Measurements from ENCODE around the gene GALNT2.

GALNT2 gene

DNA sequence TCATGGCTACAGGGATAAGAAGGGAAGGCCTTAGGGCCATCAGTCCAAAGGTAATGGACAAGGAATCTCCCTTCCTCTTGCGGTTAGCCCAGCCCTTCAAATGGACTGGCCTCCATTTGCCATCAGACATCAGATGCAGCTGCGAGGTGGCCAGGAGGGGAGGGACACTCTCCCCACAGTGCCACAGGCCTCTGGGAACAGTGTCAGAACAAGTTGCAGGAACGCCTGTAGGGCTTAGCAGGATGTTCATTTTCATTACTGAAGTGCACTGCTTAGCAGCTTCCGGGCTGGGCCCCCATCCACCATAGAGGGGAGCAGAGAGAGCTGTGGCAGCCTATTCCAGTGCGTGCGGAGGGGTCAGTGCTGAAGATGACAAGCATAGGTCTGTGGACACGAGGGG lies 127.5 kb downstream of the GALNT2 start:
- DNase-seq, result no peak

DNA sequence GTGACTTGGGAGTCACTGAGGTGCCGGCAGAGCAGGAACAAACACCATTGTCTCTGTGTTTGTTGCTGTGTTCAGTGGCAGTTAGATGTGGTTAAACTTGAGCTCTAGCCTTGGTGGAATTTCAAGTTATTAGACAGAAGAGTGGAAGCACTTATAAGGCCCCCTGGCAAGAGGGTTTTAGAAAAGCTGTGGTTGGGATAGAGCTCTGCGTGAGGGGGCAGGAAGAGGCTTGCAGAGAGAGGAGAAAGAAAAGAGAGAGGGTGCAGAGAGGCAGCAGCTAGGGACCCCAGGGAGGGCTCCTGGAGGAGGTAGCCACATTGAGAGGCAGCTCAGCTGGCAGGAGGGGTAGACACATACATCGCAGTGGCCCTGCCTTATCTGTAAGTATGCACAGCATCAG lies 128.2 kb downstream of the GALNT2 start:
- DNase-seq, result no peak

DNA sequence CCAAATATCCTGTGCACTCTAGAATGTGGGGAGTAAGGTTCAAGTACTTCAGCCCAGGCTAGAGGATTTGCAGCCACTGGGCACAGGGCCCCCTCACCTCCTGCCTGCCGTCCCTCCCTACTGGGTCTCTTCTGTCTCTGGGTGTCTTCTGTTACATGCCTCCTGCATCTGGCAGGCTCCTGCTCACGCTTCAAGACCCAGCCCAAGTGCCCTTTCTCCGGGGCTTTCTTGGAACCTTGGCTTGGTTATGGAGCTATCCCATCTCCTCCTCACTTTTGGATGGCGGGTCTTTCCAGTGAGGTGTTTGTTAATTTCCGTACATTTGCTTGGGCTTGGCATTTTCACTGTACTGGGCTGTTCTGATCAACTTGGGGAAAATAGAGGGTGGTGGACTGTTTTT lies 129.0 kb downstream of the GALNT2 start:
- no peak for DNase-seq

DNA sequence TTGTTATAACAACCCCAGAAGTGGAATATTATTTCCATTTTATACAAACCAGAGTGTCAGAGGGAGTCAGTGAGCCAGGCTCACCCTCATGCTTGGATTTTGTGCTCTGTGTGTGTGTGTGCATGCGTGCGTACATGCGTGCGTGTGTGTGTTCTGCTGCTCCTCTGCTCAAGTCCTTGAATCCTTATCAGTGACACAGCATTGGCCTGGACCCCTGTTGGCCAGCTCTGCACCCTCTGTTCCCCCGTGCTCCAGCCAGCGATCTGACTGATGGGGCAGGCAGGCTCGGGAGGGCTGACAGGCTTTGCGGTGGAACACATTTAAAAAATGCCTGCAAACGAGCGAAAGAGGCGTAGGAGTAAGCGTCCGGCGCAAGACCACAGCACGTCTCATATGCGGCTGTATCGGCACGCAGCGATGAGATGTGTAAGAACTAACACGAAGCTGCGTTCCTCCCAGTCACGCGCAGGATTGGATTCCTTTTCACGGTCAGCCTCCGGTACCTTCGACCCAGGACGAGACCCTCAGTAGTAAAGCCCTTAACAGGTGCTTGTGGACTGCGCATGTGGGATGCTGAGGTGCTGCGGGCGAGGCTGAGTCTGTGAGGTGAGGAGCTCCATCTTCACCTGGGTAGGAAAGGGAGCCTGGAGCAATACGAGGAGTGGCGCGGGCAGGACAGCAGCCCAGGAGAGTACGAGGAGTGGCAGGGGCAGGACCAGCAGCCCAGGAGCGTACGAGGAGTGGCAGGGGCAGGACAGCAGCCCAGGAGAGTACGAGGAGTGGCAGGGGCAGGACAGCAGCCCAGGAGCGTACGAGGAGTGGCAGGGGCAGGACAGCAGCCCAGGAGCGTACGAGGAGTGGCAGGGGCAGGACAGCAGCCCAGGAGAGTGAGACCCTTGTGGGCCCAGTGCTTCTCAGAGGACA lies 130.9 kb downstream of the GALNT2 start:
- DNase-seq, result no peak

DNA sequence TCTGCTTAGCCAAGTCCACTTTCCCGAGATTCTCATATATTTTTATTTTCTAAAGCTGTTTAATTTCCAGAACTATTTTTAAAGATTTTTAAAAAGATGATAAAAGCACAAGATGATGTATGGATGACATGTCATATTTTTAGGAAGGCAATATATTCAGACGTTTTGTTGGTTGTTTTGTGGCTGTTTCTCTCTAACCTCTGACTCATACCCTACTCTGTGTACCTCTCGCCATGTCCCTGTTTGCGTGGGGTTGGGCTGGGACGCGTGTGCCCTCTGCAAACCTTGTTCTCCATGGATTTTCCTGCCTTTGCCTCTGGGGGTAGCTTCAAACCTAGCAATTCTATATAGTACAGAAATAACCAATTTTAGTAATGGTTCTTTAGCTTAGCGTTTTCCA lies 132.0 kb downstream of the GALNT2 start:
- no peak for DNase-seq

- no peak for DNase-seq
Measured at GRCh38 chr1:230199554-230199953, 132.5 kb downstream of the GALNT2 start.

DNA sequence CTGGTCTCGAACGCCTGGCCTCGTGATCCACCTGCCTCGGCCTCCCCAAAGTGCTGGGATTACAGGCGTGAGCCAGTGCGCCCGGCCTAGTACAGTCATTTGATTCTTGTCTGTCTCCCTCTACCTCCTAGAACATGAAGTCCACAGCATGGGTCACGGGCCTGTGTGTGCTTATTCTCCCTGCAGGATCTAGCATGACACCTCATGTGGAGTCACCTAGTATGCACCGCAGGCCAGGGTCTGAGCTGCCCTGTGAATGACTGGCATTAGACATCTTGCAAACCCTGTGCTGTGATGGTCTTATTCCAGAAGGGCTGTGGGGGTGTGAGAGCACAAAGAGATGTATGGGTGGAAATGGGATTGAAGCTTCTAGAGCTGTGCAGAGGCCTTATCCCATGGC lies 133.2 kb downstream of the GALNT2 start:
- no peak for DNase-seq

- no peak for DNase-seq
Measured at GRCh38 chr1:230201445-230201844, 134.4 kb downstream of the GALNT2 start.

GRCh38 chr1:230204842-230205241 lies 137.8 kb downstream of the GALNT2 start:
- no peak for DNase-seq

- DNase-seq, result peak; percentile 90
Measured at GRCh38 chr1:230205719-230206198, 138.7 kb downstream of the GALNT2 start.

GRCh38 chr1:230206207-230206606 lies 139.2 kb downstream of the GALNT2 start:
- DNase-seq, result no peak

DNA sequence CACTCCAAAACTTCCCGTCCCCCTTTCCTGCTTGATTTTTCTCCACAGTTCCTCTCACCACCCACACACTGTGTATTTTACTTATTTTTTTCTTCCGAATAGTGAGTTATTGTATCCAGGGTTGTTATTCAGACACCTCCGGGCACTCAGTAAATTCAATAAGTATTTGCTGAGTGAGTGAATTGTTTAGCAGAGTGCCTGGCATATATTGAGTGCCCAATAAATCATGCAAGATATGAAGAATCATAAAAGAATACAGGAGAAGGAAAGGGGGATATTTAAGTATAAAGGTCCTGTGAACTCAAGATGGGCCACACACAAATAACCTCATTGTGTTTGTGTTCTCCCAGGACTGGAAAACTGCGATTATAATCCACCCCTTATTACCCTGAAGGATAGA lies 139.9 kb downstream of the GALNT2 start:
- DNase-seq, result no peak

DNA sequence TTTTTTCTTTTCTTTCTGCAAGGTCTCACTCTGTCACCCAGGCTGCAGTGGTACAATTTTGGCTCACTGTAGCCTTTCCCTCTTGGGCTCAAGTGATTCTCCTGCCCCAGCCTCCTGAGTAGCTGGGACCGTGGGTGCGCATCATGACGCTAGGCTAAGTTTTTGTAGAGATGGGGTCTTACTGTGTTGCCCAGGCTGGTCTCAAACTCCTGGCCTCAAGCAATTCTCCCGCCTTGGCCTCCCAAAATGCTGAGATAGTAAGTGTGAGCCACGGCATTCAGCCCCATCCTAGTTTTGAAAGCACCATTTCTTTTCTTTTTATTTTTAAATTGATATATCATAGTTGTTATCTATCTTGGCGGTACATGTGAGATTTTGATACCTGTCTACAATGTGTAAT lies 140.6 kb downstream of the GALNT2 start:
- DNase-seq, result no peak

DNA sequence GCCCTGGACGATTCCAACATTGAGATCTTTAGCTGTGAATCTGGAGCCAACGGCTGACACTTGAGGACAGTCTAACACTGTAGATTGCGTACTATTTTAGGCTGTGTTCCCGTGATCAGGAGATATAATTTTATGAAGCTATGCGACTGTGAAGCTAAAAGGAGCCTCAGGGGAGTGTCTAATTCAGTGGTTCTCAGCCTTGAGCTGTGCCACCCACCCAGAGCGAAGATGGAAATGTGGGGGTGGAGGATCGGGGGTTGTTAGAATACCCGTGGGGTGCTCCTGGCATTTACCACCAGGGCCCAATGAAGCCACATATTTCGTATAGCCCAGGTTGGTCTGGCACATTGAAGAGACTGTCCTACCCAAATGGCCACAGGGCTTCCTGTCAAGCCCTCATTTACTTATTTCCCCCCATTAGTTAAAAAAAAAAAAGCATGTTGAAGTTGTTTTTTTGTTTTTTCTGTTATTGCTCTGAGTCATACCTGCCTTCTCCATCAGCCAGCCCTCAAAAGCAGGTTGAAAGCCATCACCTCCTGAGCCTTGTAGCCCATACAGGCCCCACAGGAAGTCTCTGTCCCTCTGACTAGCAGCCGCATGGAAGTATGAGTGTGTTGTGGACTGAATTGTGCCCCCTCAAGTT lies 141.7 kb downstream of the GALNT2 start:
- DNase-seq, result peak; percentile 29

- no peak for DNase-seq
Measured at GRCh38 chr1:230210326-230210980, 143.4 kb downstream of the GALNT2 start.

DNA sequence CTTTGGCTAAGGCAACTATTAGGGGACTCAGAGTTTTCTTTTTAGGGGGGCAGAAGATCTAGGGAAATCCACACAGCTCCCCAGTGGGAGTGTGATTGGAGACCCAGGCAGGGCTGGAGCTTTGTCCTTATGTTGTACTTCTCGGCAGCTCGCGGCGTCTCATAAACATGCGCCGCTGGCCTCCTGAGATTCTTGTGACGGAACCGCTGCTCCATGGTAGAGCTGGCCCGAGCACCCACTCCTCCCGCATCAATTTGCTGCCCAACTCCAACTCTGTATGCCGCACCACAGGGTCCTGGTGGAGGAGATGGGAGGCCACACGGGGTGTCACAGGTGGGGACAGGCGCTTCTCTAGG lies 143.9 kb downstream of the GALNT2 start:
- DNase-seq, result no peak

DNA sequence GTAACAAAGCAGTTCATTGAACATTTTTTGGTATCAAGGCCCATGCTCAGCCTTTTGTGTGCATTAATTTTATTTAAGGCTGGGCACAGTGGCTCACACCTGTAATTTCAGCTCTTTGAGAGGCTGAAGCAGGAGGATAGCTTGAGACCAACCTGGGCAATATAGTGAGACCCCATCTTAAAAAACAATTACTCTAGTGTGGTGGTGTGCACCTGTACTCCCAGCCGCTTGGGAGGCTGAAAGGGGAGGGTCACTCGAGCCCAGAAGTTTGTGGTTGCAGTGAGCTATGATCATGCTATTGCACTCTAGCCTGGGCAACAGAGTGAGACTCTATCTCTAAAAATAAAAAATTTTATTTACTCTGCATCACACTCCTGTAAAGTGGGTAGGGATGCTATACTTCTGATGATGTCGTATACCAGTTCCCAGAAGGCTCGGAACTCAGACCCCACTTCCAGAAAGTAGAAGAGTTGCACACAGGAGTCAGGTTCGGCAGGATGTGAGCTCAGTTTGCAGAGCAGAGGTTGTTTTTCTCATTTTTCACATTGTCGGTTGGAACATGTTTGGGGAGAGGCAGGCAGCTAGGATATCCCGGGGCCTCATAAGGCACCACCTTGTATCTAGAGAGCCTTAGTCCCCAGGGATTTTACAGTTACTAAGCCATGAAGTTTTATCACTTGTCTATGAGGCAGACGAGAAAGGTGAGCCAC lies 144.6 kb downstream of the GALNT2 start:
- DNase-seq, result no peak

DNA sequence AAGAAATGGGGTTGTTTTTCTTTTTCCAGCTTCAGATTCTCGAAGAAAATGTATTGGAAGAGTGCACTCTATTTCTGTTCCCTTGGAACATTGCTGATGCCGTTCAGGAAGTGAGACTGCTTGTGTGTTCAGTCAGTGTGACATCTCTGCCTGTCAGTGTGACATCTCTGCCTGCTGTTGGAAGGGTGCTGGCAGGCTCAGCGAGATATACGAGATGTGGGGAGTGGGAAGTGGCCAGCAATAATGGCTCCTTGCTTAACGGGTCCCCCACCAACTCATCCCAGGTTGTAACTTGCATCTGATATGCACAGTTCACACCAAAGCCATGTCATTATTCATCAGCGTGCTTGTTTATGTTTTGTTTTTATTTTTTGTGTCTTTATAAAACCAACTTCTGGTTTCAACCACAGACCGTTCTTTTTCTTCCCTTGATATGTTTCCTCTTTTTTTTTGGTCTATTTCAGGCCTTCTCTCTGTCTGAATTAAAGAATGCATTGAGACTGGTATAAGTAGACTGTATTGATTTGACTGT lies 145.4 kb downstream of the GALNT2 start:
- DNase-seq, result no peak

- no peak for DNase-seq
Measured at GRCh38 chr1:230215031-230215430, 148.0 kb downstream of the GALNT2 start.

DNA sequence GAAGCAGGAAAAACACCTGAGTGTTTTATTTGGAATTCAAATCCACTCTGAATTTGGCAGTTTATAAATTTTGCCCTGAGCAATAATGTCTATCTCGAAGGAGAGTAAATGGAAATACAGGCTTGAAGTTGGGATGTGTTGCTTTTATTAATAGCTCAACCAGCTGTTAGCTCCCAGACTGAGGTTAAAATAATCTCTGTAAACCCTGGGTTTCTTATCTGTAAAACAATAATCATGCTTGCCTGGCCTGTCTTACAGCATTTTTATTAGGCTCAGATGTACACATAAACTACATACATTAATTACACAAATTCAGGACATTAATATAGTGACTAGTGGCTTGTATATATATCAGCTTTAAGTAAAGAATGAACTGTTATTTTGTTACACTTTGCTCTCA lies 148.5 kb downstream of the GALNT2 start:
- no peak for DNase-seq

- no peak for DNase-seq
Measured at GRCh38 chr1:230216896-230217295, 149.9 kb downstream of the GALNT2 start.

GRCh38 chr1:230218667-230219066 lies 151.6 kb downstream of the GALNT2 start:
- no peak for DNase-seq

Measured in hematopoietic multipotent progenitor cell treated with erythropoietin and hydrocortisone succinate and interleukin-3 and kit ligand, for 6 days (in vitro differentiated cells).